ENCODE results near the gene KRT6C. TPM values are rescaled to one million over a fixed set of nuclear protein-coding genes. Genes with fewer than 3 reads are reported as not detected.

Gene KRT6C
- total RNA-seq, 4 donors from 2014 or later, result 23.9 TPM; not detected in 3

GRCh38 chr12:52446367-52447045 lies 27.1 kb downstream of the KRT6C start:
- no peaks in the 10 kb centered on the region for H3K9me3 ChIP-seq
- in situ Hi-C loops (cut with MboI; ENCODE audit: low pct_ligation_motif_present in 1 of 4, low pct_unique_long_range_greater_than_20kb in 1 of 4, low sequenced_read_pairs in 3 of 4) (no loop called here), intact Hi-C loops (cut with DNase I; ENCODE audit: low total_unique reads) (no loop called here)
- no peak for DNase-seq
- 73 to 80% methylated on average over 4 to 6 of the region's 6 CpGs for WGBS, 2 donors (ENCODE audit: low coverage in 1 of 2)
- H3K4me3 ChIP-seq, result no peak overlapping the region
- H3K36me3 ChIP-seq, result no peaks in the 10 kb centered on the region
- H3K4me1 ChIP-seq, result no peaks in the 10 kb centered on the region
- no peak overlapping the region for H3K27ac ChIP-seq
- no peak for TF ChIP-seq EP300 (IDR thresholded peaks at IDR 0.05; ENCODE audit: low read depth)
- TF ChIP-seq, protein P1, sequence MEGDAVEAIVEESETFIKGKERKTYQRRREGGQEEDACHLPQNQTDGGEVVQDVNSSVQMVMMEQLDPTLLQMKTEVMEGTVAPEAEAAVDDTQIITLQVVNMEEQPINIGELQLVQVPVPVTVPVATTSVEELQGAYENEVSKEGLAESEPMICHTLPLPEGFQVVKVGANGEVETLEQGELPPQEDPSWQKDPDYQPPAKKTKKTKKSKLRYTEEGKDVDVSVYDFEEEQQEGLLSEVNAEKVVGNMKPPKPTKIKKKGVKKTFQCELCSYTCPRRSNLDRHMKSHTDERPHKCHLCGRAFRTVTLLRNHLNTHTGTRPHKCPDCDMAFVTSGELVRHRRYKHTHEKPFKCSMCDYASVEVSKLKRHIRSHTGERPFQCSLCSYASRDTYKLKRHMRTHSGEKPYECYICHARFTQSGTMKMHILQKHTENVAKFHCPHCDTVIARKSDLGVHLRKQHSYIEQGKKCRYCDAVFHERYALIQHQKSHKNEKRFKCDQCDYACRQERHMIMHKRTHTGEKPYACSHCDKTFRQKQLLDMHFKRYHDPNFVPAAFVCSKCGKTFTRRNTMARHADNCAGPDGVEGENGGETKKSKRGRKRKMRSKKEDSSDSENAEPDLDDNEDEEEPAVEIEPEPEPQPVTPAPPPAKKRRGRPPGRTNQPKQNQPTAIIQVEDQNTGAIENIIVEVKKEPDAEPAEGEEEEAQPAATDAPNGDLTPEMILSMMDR (IDR thresholded peaks at IDR 0.05), result no peak
- no peak for TF ChIP-seq POLR2AphosphoS5 (IDR thresholded peaks at IDR 0.05)
- TF ChIP-seq POLR2A (IDR thresholded peaks at IDR 0.05), result no peak
- no peaks in the 10 kb centered on the region for H3K27me3 ChIP-seq

DNA sequence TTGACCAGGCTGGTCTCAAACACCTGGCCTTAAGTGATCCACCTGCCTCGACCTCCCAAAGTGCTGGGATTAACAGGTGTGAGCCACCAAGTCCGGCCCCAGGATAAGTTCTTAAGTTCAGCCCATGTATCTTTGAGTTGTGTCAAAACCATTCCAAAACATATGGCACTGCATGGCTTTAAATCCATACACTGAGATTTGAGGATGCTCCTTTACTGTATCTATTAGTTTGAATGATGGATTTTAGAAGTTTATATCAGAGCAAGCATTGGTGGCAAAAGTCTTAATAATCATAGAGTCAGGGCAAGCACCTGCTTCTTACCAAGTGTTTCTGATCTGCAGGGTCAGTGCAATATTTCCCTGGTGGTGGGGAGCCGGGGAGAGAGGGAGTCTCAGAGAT lies 27.7 kb downstream of the KRT6C start:
- 68 to 72% methylated on average over 3 of the region's 3 CpGs for WGBS, 2 donors (ENCODE audit: low coverage in 1 of 2)
- TF ChIP-seq EP300 (IDR thresholded peaks at IDR 0.05; ENCODE audit: low read depth), result no peak
- TF ChIP-seq POLR2AphosphoS5 (IDR thresholded peaks at IDR 0.05), result no peak
- TF ChIP-seq, protein P1 (IDR thresholded peaks at IDR 0.05), result no peak
- no peak for TF ChIP-seq POLR2A (IDR thresholded peaks at IDR 0.05)
- in situ Hi-C loops (cut with MboI; ENCODE audit: low pct_ligation_motif_present in 1 of 4, low pct_unique_long_range_greater_than_20kb in 1 of 4, low sequenced_read_pairs in 3 of 4), result no loop called here

DNA sequence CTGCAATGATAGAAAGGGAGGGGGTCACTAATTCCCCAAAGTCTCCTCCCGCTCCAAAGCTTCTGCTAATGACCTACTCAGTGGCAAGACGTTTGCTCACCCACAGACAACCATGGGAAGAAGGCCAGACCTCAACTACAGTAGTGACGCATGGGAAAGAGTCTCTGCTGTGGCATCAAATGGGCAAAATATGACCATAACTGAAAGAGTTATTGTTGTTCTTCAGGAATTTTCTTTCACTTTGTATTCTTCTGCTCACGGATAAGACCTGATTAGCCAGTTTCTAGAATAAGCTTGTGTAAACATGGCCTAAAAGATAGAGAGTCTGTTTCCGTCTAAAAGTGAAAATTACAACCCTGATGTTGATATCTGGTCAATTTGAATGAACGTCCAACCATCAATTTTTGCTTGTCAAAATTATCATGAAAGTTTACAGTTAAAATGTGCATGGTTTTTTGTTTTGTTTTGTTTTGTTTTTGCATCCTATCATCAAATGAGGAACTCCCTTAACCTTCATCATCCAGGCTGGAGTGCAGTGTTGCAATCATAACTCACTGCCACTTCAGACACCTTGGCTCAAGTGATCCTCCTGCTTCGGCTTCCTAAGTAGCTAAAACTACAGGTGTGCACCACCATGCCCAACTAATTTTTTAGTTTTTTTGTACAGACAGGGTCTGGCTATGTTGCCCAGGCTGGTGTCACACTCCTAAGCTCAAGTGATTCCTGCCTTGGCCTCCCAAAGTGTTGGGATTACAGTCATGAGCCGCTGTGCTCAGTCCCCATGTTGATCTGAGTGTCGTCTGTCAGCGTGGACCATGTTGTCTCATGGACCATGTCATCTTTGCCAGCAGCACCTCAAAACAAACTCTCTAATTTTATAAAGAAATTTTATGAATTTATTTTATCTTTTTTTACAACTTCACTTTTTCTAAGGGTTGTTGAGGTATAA lies 28.7 kb downstream of the KRT6C start:
- Histone ChIP-seq H3K27ac (no peak overlapping the region), H3K36me3 (no peaks in the 10 kb centered on the region), H3K9me3 (no peaks in the 10 kb centered on the region), H3K4me3 (no peak overlapping the region), H3K4me1 (no peaks in the 10 kb centered on the region), H3K27me3 (no peaks in the 10 kb centered on the region)
- in situ Hi-C loops (cut with MboI; ENCODE audit: low pct_ligation_motif_present in 1 of 4, low pct_unique_long_range_greater_than_20kb in 1 of 4, low sequenced_read_pairs in 3 of 4), result no loop called here
- intact Hi-C loops (cut with DNase I; ENCODE audit: low total_unique reads), result no loop called here
- no peak for DNase-seq
- TF ChIP-seq EP300 (IDR thresholded peaks at IDR 0.05; ENCODE audit: low read depth) (no peak), POLR2A (IDR thresholded peaks at IDR 0.05) (no peak), POLR2AphosphoS5 (IDR thresholded peaks at IDR 0.05) (no peak)
- TF ChIP-seq, protein P1 (IDR thresholded peaks at IDR 0.05), result no peak
- 60 to 66% methylated on average over 7 to 10 of the region's 10 CpGs for WGBS, 2 donors (ENCODE audit: low coverage in 1 of 2)

More for the DNA sequence above, 27.7 kb downstream of the KRT6C start:
- Histone ChIP-seq H3K27me3 (no peaks in the 10 kb centered on the region), H3K27ac (no peak overlapping the region), H3K4me1 (no peaks in the 10 kb centered on the region), H3K36me3 (no peaks in the 10 kb centered on the region), H3K9me3 (no peaks in the 10 kb centered on the region), H3K4me3 (no peak overlapping the region)
- intact Hi-C loops (cut with DNase I; ENCODE audit: low total_unique reads), result no loop called here
- DNase-seq, result no peak

DNA sequence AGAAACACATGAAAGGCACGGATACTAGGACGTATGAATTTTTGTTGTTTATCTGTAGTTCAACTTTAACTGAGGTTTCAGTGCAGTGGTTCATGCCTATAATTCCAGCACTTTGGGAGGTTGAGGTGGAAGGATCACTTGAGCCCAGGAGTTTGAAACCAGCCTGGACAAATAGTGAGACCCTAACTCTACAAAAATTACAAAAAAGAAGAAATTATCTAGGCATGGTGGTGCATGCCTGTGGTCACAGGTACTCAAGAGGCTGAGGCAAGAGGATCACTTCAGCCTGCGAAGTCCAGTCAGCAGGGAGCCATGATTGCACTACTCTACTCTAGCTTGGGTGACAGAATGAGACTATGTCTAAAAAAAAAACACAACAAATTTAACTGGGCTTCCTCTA lies 29.6 kb downstream of the KRT6C start:
- Histone ChIP-seq H3K9me3 (no peaks in the 10 kb centered on the region), H3K36me3 (no peaks in the 10 kb centered on the region), H3K4me3 (no peak overlapping the region), H3K27me3 (no peaks in the 10 kb centered on the region), H3K27ac (no peak overlapping the region), H3K4me1 (no peaks in the 10 kb centered on the region)
- in situ Hi-C loops (cut with MboI; ENCODE audit: low pct_ligation_motif_present in 1 of 4, low pct_unique_long_range_greater_than_20kb in 1 of 4, low sequenced_read_pairs in 3 of 4), result no loop called here
- TF ChIP-seq EP300 (IDR thresholded peaks at IDR 0.05; ENCODE audit: low read depth) (no peak), POLR2A (IDR thresholded peaks at IDR 0.05) (no peak), POLR2AphosphoS5 (IDR thresholded peaks at IDR 0.05) (no peak)
- TF ChIP-seq, protein P1 (IDR thresholded peaks at IDR 0.05), result no peak
- DNase-seq, result no peak
- intact Hi-C loops (cut with DNase I; ENCODE audit: low total_unique reads), result no loop called here
- 90 to 100% methylated on average over 1 to 3 of the region's 3 CpGs for WGBS, 2 donors (ENCODE audit: low coverage in 1 of 2)

All from transverse colon (tissue), 4 donors.